ENCODE measurements around the gene OR4N5.

- TF ChIP-seq CTCF (IDR thresholded peaks at IDR 0.05) (no peak), POLR2AphosphoS5 (IDR thresholded peaks at IDR 0.05) (no peak)
Observed at GRCh38 chr14:20191396-20191795, 52.8 kb downstream of the OR4N5 start.

Data from gastroesophageal sphincter (tissue), 3 donors.